Mammary epithelial cell (primary cell): ENCODE measurements around the gene PFDN4.

ENCODE experiments used
- CTCF ChIP-seq, 2 donors: IDR thresholded peaks in 1 of 2; conservative IDR thresholded peaks in 1 of 2; 2 replicates each; pipeline ENCODE4 v1.5.1; 2011 to 2012; ENCODE audit warnings: inconsistent platforms in 2 of 2, low read length in 2 of 2, mild to moderate bottlenecking in 2 of 2, control low read depth in 1 of 2, low read depth in 1 of 2; ENCODE audit not compliant: insufficient read depth in 1 of 2; ENCODE audit errors: extremely low read depth in 1 of 2
- EZH2 ChIP-seq: IDR thresholded peaks from 2 replicates; pipeline ENCODE4 v1.6.1; 2012; ENCODE audit warnings: low read length, inconsistent platforms, borderline replicate concordance

- TF ChIP-seq CTCF (conservative IDR thresholded peaks at IDR 0.05 in 1 of 2, IDR thresholded peaks at IDR 0.05 in 1 of 2; ENCODE audit: extremely low read depth in 1 of 2, insufficient read depth in 1 of 2, low read depth in 1 of 2, low read length in 2 of 2) (no peak), EZH2 (no peak)
These were observed 49.4 kb downstream of the PFDN4 start for GRCh38 chr20:54257071-54257816.
